ENCODE measurements around the gene NUDCD2.
"Not testable (repeated sequence)": the region's sequence is repeated elsewhere in the genome, so short reads cannot be mapped to it uniquely, and the experiment has no call there.

The NUDCD2 gene

DNA sequence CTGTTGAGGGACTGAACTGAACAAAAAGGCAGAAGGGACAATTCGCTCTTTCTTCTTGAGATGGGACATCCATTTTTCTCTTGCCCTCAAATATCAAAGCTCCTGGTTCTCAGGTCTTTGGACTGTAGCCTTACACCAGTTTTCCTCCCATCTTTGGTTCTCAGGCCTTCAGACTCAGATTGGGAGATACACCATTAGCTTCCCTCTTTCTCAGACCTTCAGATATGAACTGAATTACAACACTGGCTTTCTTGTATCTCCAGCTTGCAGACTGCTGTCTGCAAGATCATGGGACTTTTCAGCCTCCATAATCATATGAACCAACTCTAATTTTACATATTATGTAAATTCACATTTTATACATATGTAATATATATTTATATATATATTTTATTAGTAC lies 35.1 kb downstream of the NUDCD2 start:
- no peak for DNase-seq
- TF ChIP-seq, protein P1, sequence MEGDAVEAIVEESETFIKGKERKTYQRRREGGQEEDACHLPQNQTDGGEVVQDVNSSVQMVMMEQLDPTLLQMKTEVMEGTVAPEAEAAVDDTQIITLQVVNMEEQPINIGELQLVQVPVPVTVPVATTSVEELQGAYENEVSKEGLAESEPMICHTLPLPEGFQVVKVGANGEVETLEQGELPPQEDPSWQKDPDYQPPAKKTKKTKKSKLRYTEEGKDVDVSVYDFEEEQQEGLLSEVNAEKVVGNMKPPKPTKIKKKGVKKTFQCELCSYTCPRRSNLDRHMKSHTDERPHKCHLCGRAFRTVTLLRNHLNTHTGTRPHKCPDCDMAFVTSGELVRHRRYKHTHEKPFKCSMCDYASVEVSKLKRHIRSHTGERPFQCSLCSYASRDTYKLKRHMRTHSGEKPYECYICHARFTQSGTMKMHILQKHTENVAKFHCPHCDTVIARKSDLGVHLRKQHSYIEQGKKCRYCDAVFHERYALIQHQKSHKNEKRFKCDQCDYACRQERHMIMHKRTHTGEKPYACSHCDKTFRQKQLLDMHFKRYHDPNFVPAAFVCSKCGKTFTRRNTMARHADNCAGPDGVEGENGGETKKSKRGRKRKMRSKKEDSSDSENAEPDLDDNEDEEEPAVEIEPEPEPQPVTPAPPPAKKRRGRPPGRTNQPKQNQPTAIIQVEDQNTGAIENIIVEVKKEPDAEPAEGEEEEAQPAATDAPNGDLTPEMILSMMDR (IDR thresholded peaks at IDR 0.05; ENCODE audit: borderline replicate concordance, extremely low read depth, low read length, poor library complexity, severe bottlenecking) = no peak
- TF ChIP-seq EZH2 (IDR thresholded peaks at IDR 0.05; ENCODE audit: borderline replicate concordance, low read depth, low read length, severe bottlenecking) = no peak

DNA sequence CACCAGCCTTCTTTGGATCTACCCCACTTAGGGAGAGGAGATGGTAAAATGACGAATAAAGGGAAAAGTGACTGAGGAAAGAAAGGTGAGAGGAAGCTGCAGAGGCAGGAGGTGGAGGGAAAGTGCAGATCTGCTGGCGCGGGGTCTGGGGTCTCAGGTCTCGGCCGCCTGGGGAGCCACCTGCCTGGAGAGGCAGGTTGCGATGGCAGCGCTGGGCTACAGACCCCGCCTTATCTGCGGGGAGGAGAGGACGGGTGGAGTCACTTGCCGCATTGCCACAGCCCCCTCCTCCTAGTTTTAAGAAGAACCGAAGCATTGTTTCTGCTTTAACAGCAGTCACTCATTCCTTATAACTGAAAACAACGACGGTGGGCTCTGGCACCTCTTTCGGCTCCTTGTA lies 44.2 kb downstream of the NUDCD2 start:
- not testable (repeated sequence) for DNase-seq; H3K4me3 ChIP-seq (ENCODE audit: low read depth in 1 of 2, low read length in 2 of 2); H3K79me2 ChIP-seq (ENCODE audit: insufficient read depth, low read length); H3K9ac ChIP-seq (ENCODE audit: low read depth, low read length); H3K27ac ChIP-seq (ENCODE audit: low read length); H3K36me3 ChIP-seq (ENCODE audit: insufficient read depth, low read length); H3K4me1 ChIP-seq (ENCODE audit: insufficient read depth, low read length); ATAC-seq (ENCODE audit: insufficient read depth, low read depth); H3K27me3 ChIP-seq (ENCODE audit: insufficient read depth, low read length, poor library complexity); H3K4me2 ChIP-seq (ENCODE audit: insufficient read depth, low read length); H4K20me1 ChIP-seq (ENCODE audit: insufficient read depth, low read length); H3K9me3 ChIP-seq (ENCODE audit: insufficient read depth, low read length, severe bottlenecking); H2AFZ ChIP-seq (ENCODE audit: low read depth, low read length)

More for the DNA sequence above, 35.1 kb downstream of the NUDCD2 start:
- ATAC-seq (ENCODE audit: insufficient read depth, low read depth) = no peak
- H4K20me1 ChIP-seq (ENCODE audit: insufficient read depth, low read length) = no peaks in the 10 kb centered on the region
- no peak overlapping the region for H3K9ac ChIP-seq (ENCODE audit: low read depth, low read length)
- H3K9me3 ChIP-seq (ENCODE audit: insufficient read depth, low read length, severe bottlenecking) = no peaks in the 10 kb centered on the region
- no peak overlapping the region for H3K4me2 ChIP-seq (ENCODE audit: insufficient read depth, low read length)
- H3K4me3 ChIP-seq (ENCODE audit: low read depth in 1 of 2, low read length in 2 of 2) = no peak overlapping the region
- H3K36me3 ChIP-seq (ENCODE audit: insufficient read depth, low read length) = no peaks in the 10 kb centered on the region
- H3K79me2 ChIP-seq (ENCODE audit: insufficient read depth, low read length) = no peaks in the 10 kb centered on the region
- no peak overlapping the region for H2AFZ ChIP-seq (ENCODE audit: low read depth, low read length)
- no peaks in the 10 kb centered on the region for H3K4me1 ChIP-seq (ENCODE audit: insufficient read depth, low read length)
- H3K27me3 ChIP-seq (ENCODE audit: insufficient read depth, low read length, poor library complexity) = no peaks in the 10 kb centered on the region
- no peak overlapping the region for H3K27ac ChIP-seq (ENCODE audit: low read length)

DNA sequence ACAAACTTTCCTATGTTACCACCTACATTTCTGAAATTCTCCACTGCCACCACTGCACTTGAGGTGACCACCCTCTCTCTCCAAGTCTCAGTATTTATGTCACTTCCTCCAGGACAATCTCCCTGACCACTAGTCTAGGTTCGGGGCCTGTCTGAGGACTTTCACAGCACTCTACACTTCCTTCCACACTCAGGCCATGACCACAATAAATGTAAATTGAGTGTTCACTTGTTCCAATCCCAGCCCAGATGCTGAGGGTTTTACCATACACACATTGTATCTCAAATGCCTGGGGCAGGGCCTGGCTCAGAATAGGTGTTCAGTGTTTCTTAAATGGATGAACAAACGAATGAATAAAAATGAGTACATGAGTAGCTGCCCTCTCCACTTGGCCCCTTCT lies 49.4 kb downstream of the NUDCD2 start:
- no peak overlapping the region for H3K27ac ChIP-seq (ENCODE audit: low read length)
- H3K36me3 ChIP-seq (ENCODE audit: insufficient read depth, low read length) = no peaks in the 10 kb centered on the region

GRCh38 chr5:163409384-163409783 lies 50.5 kb downstream of the NUDCD2 start:
- Histone ChIP-seq H3K4me3 (ENCODE audit: low read depth in 1 of 2, low read length in 2 of 2) (no peak overlapping the region), H3K9ac (ENCODE audit: low read depth, low read length) (no peak overlapping the region), H3K4me2 (ENCODE audit: insufficient read depth, low read length) (no peak overlapping the region), H3K4me1 (ENCODE audit: insufficient read depth, low read length) (peaks cover 6% of the 10 kb centered on the region; the same call in 1 of the 2 replicates), H3K27me3 (ENCODE audit: insufficient read depth, low read length, poor library complexity) (peaks cover 2% of the 10 kb centered on the region), H3K27ac (ENCODE audit: low read length) (no peak overlapping the region), H3K9me3 (ENCODE audit: insufficient read depth, low read length, severe bottlenecking) (no peaks in the 10 kb centered on the region), H3K36me3 (ENCODE audit: insufficient read depth, low read length) (no peaks in the 10 kb centered on the region), H4K20me1 (ENCODE audit: insufficient read depth, low read length) (no peaks in the 10 kb centered on the region), H3K79me2 (ENCODE audit: insufficient read depth, low read length) (no peaks in the 10 kb centered on the region), H2AFZ (ENCODE audit: low read depth, low read length) (no peak overlapping the region)
- DNase-seq (no peak), ATAC-seq (ENCODE audit: insufficient read depth, low read depth) (no peak)
- TF ChIP-seq EZH2 (IDR thresholded peaks at IDR 0.05; ENCODE audit: borderline replicate concordance, low read depth, low read length, severe bottlenecking) = no peak
- TF ChIP-seq, protein P1 (IDR thresholded peaks at IDR 0.05; ENCODE audit: borderline replicate concordance, extremely low read depth, low read length, poor library complexity, severe bottlenecking) = no peak

More for the DNA sequence above, 49.4 kb downstream of the NUDCD2 start:
- Histone ChIP-seq H3K79me2 (ENCODE audit: insufficient read depth, low read length) (no peaks in the 10 kb centered on the region), H3K4me3 (ENCODE audit: low read depth in 1 of 2, low read length in 2 of 2) (no peak overlapping the region), H3K27me3 (ENCODE audit: insufficient read depth, low read length, poor library complexity) (peaks cover 2% of the 10 kb centered on the region), H3K9me3 (ENCODE audit: insufficient read depth, low read length, severe bottlenecking) (no peaks in the 10 kb centered on the region), H2AFZ (ENCODE audit: low read depth, low read length) (no peak overlapping the region), H3K4me2 (ENCODE audit: insufficient read depth, low read length) (no peak overlapping the region), H3K9ac (ENCODE audit: low read depth, low read length) (no peak overlapping the region), H3K4me1 (ENCODE audit: insufficient read depth, low read length) (peaks cover 6% of the 10 kb centered on the region; the same call in 1 of the 2 replicates), H4K20me1 (ENCODE audit: insufficient read depth, low read length) (no peaks in the 10 kb centered on the region)
- DNase-seq (no peak), ATAC-seq (ENCODE audit: insufficient read depth, low read depth) (no peak)
- TF ChIP-seq EZH2 (IDR thresholded peaks at IDR 0.05; ENCODE audit: borderline replicate concordance, low read depth, low read length, severe bottlenecking) = no peak
- TF ChIP-seq, protein P1 (IDR thresholded peaks at IDR 0.05; ENCODE audit: borderline replicate concordance, extremely low read depth, low read length, poor library complexity, severe bottlenecking) = no peak

Measured in DND-41 (cell line).